Activated CD8-positive, alpha-beta memory T cell treated with anti-CD3 and anti-CD28 coated beads, Interleukin-2, amount 10 ng/mL, durations not matched to agents 7 days and 5 days (primary cell): Measurements from ENCODE around the gene CHD9. TPM values are rescaled to one million over a fixed set of nuclear protein-coding genes. Genes with fewer than 3 reads are reported as not detected.

ENCODE experiments used
- ATAC-seq: fragments of 150-1000 bp; cut with Tn5 transposase; one replicate; pipeline ENCODE4 v1.10.0; 2021; ENCODE audit warnings: moderate library complexity
- CTCF ChIA-PET: fragments of 350-600 bp; sonication (Branson Sonifier 250); formaldehyde crosslinking; loops from one replicate; lab custom pipeline; 2021; ENCODE audit warnings: antibody characterized with exemption; lab: Charles Lee
- DNase-seq: peaks from one replicate; pipeline ENCODE4 v3.0.0-alpha.2; 2020
- H3K27ac Mint-ChIP-seq: one replicate; pipeline ENCODE4 v1.8.0; 2021; ENCODE audit warnings: mild to moderate bottlenecking, mixed read lengths
- H3K27me3 Mint-ChIP-seq: one replicate; pipeline ENCODE4 v1.8.0; 2021; ENCODE audit warnings: mixed read lengths
- H3K36me3 Mint-ChIP-seq: one replicate; pipeline ENCODE4 v1.8.0; 2021; ENCODE audit warnings: mild to moderate bottlenecking, mixed read lengths
- H3K4me1 Mint-ChIP-seq: one replicate; pipeline ENCODE4 v1.8.0; 2021; ENCODE audit warnings: mixed read lengths
- H3K4me3 Mint-ChIP-seq: one replicate; pipeline ENCODE4 v1.8.0; 2021; ENCODE audit warnings: mild to moderate bottlenecking, moderate library complexity, mixed read lengths
- H3K9me3 Mint-ChIP-seq: one replicate; pipeline ENCODE4 v1.8.0; 2022; ENCODE audit warnings: low read depth, mixed read lengths
- total RNA-seq, 2 experiments: library from RNA; stranded (reverse); gene quantifications; one replicate each; pipeline ENCODE4 v1.2.3, GENCODE V29; 2021

Gene CHD9
- total RNA-seq, 2 experiments from 2014 or later, result 23.7 to 32.7 TPM

DNA sequence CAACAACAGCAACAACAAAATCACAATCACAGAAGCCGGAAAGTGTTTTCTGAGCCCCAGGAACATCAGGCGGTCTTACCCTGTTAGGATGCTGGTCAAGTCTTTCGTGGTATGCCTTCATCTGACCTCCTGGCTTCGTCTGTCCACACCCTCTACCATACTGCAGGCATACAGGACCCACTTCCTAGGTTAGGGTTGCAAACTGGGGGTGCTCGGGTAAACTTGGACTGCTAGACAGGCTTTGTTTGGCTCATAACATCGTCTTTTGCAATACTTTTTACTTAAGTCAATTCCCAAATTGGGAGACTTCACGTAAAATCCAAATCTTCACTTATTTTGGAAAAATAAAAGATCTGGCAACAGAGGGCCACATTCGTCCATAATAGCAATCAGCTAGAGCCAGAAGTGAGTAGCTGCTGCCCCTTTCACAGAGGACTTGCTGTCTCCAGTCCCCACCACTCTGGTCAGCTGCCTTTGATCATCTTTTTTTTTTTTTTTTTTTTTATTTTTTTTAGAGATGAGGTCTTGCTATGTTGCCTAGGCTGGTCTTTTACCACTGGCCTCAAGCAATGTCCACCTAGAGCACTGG is 30.0 kb downstream of the CHD9 start:
- H3K4me3 Mint-ChIP-seq, result no peak overlapping the region
- CTCF ChIA-PET, result no interaction called here
- no peak overlapping the region for H3K27ac Mint-ChIP-seq
- H3K36me3 Mint-ChIP-seq, result peaks cover 4% of the 10 kb centered on the region
- peaks cover 6% of the 10 kb centered on the region for H3K4me1 Mint-ChIP-seq
- no peaks in the 10 kb centered on the region for H3K27me3 Mint-ChIP-seq
- H3K9me3 Mint-ChIP-seq, result no peaks in the 10 kb centered on the region
- ATAC-seq, result no peak
- DNase-seq, result no peak

DNA sequence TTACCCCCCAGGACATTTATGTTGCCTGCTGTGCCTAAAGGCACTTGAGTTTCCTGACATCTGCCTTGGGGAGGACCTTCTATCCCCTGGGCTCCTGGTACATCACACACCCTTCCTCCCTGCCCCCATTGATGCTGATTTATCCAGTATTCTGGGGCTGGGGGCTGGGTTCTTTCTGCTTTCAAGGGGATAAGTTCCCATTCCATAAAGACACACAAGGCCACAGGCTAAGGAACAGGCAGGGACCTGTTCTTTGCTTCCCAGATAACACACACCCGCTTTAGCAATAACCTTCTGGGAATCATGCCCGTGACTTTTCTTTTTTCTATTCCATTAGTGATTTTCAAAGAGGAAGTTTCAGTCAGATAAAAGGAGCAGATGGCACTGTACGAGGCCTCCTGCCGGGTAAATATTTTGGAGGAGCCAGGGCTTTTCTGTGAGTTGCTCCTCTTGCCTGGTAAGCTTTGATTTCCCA is 30.6 kb downstream of the CHD9 start:
- ATAC-seq (no peak), DNase-seq (no peak)
- no peaks in the 10 kb centered on the region for H3K27me3 Mint-ChIP-seq
- peaks cover 11% of the 10 kb centered on the region for H3K4me1 Mint-ChIP-seq
- no peak overlapping the region for H3K27ac Mint-ChIP-seq
- H3K9me3 Mint-ChIP-seq, result no peaks in the 10 kb centered on the region
- no peak overlapping the region for H3K4me3 Mint-ChIP-seq
- CTCF ChIA-PET, result interaction anchor here (1.0 to 2.2 kb wide), 2 partner anchors 8 to 14 kb away, joined by 3 to 6 read pairs; no protein-coding TSS in a partner anchor
- H3K36me3 Mint-ChIP-seq, result peaks cover 4% of the 10 kb centered on the region

DNA sequence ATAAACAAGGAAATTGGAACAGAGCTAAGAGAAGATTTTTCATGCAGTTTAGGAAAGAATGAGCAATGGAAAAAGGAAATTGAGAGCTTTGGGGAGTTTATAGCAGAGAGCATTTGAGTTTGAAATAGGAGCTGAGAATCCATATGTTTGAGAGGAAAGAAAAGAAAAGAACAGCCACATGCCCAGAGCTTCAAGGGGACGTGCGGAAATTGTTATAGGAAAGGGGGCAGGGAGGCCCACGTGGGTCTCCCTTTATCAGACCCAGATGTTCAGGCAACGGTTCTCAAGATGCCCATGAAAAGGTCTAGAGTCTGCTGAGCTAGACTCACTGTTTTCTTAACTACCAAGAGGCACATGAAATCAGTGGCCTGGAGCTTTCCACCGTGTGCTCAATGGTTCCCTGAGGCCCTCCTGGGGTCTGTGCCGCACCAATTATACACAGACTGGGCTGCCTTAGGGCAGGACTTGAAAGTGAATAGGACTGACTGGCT is 31.2 kb downstream of the CHD9 start:
- no peaks in the 10 kb centered on the region for H3K9me3 Mint-ChIP-seq
- CTCF ChIA-PET, result interaction anchor here (1.0 to 2.2 kb wide), 2 partner anchors 9 to 13 kb away, joined by 3 to 6 read pairs; no protein-coding TSS in a partner anchor
- H3K27me3 Mint-ChIP-seq, result no peaks in the 10 kb centered on the region
- peaks cover 17% of the 10 kb centered on the region for H3K4me1 Mint-ChIP-seq
- H3K36me3 Mint-ChIP-seq, result peaks cover 4% of the 10 kb centered on the region
- DNase-seq, result no peak
- ATAC-seq, result no peak
- no peak overlapping the region for H3K27ac Mint-ChIP-seq
- H3K4me3 Mint-ChIP-seq, result no peak overlapping the region

DNA sequence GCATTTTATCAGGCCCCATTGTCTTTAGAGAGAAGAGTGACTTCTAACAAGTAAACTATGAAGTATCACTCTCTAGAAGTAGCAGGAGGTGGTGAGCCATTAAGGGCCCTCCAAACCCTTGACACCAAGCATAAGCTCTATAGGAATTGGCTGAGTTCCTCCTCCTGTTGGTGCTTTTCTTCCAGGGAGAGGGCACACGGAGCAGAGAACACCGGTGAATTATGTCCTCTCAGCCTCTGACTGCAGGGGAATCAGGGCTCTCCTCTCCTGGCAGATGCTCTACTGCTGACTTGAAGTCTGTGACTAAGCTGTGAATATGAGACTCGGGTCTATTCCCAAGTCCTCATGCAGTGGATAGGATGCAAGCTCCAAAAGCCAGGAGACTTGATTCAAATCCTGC is 32.3 kb downstream of the CHD9 start:
- H3K9me3 Mint-ChIP-seq, result no peaks in the 10 kb centered on the region
- H3K27ac Mint-ChIP-seq, result no peak overlapping the region
- ATAC-seq, result no peak
- H3K36me3 Mint-ChIP-seq, result peaks cover 4% of the 10 kb centered on the region
- H3K4me3 Mint-ChIP-seq, result no peak overlapping the region
- no peak for DNase-seq
- CTCF ChIA-PET, result interaction anchor here (0.6 to 2.2 kb wide), 2 partner anchors 12 to 27 kb away, joined by 3 to 6 read pairs; no protein-coding TSS in a partner anchor
- no peaks in the 10 kb centered on the region for H3K27me3 Mint-ChIP-seq
- H3K4me1 Mint-ChIP-seq, result peaks cover 27% of the 10 kb centered on the region

DNA sequence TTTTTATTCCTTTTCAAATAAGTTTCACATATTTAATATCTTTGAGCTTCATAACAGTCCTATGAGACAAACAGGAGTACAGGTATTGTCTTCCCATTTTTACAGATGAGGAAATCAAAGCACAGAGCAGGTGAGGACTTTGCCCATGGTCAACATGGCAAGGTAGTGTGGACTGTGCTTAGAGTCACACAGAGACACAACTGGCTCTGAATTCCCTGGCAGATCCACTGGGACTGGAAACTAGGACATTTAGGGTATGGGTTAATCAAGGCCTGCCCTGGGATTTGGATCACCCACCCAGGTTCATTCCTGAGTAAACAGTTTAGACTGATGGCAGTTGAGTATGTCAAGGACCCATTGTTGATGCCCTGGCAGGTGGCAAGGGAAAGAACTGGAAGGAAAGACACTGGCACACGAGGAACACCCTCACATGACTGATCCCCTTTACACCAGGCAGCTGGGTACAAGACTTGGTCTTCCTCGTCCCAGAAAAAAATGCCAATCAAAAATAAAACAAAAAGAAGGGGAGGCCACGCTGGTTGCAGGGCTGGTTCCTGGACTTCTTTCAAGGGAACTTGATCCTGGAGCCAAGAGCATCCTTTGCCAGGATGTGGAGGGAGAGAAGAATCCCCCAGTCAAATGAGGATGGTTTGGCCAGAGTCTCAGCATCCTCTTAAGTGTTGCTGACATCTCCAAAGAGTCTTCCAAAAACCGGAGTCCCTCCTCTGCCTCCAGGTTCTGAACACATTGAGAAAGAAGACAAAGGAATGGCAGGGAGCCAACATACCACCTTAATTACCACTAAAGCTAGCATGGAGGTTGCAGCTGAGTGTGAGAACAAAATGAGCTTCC is 34.9 kb downstream of the CHD9 start:
- Mint-ChIP-seq H3K9me3 (no peaks in the 10 kb centered on the region), H3K4me3 (no peak overlapping the region), H3K36me3 (peaks cover 5% of the 10 kb centered on the region), H3K27ac (peak overlapping the region; percentile 2), H3K4me1 (peaks cover 40% of the 10 kb centered on the region), H3K27me3 (no peaks in the 10 kb centered on the region)
- no peak for ATAC-seq
- CTCF ChIA-PET, result interaction anchor here (1.0 kb wide), 2 partner anchors 11 to 34 kb away, joined by 3 read pairs; partner anchors contain the start of gene CHD9
- no peak for DNase-seq

DNA sequence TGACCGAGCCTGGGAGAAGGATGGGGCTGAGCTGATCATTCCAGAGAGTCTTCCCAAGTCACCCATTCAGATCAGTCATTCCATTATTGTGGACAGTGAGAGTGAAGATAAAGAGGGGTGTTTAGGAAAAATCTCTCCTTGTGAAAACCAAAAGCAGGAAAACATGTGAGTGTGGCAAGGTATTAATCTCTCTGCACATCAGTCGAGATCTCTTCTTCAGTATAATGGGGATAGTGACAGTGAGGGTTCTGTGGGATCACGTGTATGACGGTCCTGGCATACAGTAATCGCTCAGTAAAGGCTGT is 35.4 kb downstream of the CHD9 start:
- Mint-ChIP-seq H3K27me3 (no peaks in the 10 kb centered on the region), H3K4me1 (peaks cover 44% of the 10 kb centered on the region), H3K27ac (peak overlapping the region; percentile 2), H3K9me3 (no peaks in the 10 kb centered on the region), H3K4me3 (no peak overlapping the region), H3K36me3 (peaks cover 4% of the 10 kb centered on the region)
- DNase-seq (no peak), ATAC-seq (no peak)
- CTCF ChIA-PET, result interaction anchor here (1.0 kb wide), 1 partner anchor 12 kb away, joined by 3 read pairs; no protein-coding TSS in a partner anchor

DNA sequence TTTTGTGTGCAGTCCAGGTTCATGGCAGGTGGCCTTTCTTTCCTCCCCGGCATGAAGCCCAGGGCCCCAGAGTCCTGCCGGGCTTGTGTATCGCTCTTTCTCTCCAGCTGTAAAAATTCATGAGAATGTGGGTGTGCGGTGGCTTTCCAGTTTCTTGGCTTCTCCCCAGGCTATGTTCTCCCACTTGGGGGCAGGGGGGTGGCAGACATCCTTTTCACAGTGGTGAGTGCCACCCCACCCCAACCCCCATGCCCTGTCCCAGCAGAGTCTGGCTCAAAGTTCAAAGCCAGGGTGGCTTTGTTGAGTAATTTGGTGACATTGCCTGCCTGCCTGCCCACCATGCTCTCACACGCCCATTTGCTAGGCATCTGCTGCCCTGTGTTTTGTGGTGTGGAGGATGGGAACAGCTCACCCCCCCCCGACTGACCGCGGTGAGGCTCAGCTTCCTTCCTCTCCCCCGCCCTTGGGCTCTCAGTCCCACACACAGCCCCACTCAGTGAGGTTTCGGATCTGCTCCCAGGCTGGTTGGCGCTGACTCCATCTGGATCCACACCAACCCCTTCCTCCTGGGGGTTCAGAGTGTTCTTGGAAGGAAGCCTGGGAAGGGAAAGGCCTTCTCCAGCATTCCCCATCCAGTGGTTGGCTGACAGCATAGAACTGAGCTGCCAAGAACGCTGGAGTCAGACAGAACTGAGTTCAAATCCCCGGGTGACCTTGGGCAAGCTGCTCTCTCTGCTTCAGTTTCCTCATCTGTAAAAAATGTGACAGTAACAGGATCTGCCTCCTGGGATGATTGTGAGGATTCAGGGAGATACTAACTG is 36.0 kb downstream of the CHD9 start:
- Mint-ChIP-seq H3K36me3 (peaks cover 3% of the 10 kb centered on the region), H3K9me3 (no peaks in the 10 kb centered on the region), H3K4me1 (peaks cover 44% of the 10 kb centered on the region), H3K27ac (no peak overlapping the region), H3K4me3 (no peak overlapping the region), H3K27me3 (no peaks in the 10 kb centered on the region)
- CTCF ChIA-PET, result interaction anchor here (1.0 kb wide), 1 partner anchor 12 kb away, joined by 3 read pairs; no protein-coding TSS in a partner anchor
- DNase-seq (no peak), ATAC-seq (peak; percentile 43)

DNA sequence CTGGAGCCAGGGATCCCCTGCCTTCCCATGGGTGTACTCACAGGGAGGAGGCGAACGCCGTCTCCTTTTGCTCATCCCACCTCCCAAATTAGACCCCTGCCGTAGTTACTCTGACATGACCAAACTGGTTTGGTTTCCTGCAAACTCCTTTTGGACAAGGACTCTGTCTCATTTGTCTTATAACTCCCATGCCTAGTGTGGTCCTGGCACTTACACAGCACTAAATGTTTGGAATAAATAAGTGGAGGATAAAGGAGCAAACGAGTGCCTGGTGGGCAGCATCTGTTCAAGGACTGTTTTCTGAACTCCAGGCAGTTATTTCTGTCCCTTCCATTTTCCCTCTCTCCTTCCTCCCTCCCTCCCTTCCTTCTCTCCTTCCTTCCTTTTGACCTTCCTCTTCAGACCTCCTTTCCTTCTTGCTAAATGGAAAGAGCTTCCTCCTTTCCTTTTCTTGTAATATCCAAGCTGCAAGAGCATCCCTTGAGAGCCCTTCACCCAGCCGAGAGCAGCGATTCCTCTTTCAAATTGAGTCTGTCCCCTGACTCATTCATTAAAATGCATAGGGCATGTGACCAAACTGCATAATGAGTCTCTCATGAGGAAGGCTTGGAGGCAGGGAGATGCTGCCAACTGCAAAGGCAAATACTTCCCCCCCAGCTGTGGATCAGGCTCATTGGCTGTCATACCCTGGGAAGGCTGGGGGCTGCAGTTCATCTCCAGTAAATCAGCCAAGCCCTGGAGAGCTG is 36.8 kb downstream of the CHD9 start:
- no peak overlapping the region for H3K4me3 Mint-ChIP-seq
- H3K27ac Mint-ChIP-seq, result no peak overlapping the region
- DNase-seq (no peak), ATAC-seq (no peak)
- H3K4me1 Mint-ChIP-seq, result peaks cover 44% of the 10 kb centered on the region
- CTCF ChIA-PET, result no interaction called here
- H3K9me3 Mint-ChIP-seq, result no peaks in the 10 kb centered on the region
- H3K36me3 Mint-ChIP-seq, result peaks cover 3% of the 10 kb centered on the region
- no peaks in the 10 kb centered on the region for H3K27me3 Mint-ChIP-seq

DNA sequence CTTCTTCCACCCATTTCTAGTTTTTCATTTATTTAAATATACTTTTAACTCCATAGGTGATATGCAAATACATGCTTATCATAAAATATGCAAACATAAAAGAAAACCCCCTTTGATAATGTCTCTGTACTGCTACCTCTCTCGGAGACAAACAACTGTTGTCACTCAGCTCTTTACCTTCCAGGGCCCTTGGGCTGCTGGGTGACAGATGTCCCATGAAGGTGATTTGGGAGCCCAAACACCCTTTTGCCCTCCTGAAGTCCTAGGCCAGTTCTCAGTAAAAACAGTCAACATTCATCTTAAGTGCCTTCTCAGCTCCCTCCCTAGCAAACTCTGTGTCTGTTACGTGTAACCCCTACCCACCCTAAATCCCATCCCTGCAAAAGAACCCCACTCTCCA is 37.5 kb downstream of the CHD9 start:
- no peak for DNase-seq
- Mint-ChIP-seq H3K27ac (no peak overlapping the region), H3K4me3 (no peak overlapping the region), H3K9me3 (no peaks in the 10 kb centered on the region), H3K27me3 (no peaks in the 10 kb centered on the region), H3K36me3 (peaks cover 4% of the 10 kb centered on the region), H3K4me1 (peaks cover 47% of the 10 kb centered on the region)
- CTCF ChIA-PET, result no interaction called here
- ATAC-seq, result no peak

DNA sequence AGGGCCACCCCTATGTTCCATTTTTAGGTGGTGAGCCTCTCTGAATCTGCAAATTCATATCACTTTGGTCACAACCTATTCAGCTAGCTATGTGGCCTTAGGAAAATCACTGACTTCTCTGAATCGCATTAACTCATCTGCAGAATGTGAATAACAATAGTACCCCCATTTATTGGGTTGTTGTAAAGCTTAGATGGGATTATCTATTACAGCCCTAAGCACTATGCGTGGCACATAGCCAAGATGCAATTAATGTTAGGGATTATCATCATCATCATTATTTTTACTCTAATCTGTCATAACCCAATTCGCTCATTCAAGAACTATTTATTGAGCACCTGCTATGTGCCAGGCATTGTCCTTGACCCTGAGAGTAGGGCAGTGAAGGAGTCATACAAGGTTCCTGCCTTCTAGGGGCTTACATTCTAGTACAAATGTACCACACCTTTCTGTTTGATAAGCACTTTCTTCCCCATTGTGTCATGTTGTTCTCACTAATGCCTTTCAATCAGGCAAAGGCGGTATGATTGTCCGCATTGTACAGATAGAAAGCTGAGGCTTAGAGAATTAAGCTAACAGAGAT is 38.5 kb downstream of the CHD9 start:
- DNase-seq, result no peak
- H3K36me3 Mint-ChIP-seq, result peaks cover 3% of the 10 kb centered on the region

DNA sequence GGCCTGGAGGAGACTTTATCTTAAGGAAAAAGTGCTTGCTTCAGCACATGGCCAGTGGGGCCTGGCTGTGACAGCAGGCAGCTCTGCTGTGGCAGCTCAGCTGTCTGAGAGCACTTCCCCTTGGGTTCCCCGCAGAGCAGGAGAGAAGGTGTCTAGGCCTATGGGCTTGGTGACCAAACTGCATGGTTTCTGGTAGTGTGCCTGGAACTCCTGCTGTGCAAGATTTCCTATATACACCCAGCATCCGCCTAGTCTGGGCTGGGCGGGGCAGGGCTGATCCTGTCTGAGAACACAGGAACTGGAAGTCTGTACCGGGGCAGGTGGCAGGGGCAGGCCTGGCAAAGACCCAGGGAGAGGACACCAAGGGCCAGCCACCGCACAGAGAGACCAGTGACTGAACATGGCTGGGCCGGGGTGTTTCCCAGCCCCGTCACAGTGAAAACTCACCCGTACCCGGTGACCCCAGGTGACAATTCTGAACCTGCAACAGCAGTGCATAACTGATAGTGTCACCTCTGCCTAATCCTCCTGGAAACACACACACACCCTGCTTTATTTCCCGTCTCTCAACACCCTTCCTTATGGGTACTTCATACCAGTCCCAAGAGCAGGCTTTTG is 39.3 kb downstream of the CHD9 start:
- peak; percentile 43 for DNase-seq

More for the DNA sequence above, 38.5 kb downstream of the CHD9 start:
- Mint-ChIP-seq H3K27ac (no peak overlapping the region), H3K27me3 (no peaks in the 10 kb centered on the region), H3K9me3 (no peaks in the 10 kb centered on the region), H3K4me1 (peaks cover 51% of the 10 kb centered on the region), H3K4me3 (no peak overlapping the region)
- CTCF ChIA-PET, result interaction anchor here (0.5 to 0.9 kb wide), 2 partner anchors 11 to 31 kb away, joined by 3 to 4 read pairs; no protein-coding TSS in a partner anchor
- ATAC-seq, result no peak

DNA sequence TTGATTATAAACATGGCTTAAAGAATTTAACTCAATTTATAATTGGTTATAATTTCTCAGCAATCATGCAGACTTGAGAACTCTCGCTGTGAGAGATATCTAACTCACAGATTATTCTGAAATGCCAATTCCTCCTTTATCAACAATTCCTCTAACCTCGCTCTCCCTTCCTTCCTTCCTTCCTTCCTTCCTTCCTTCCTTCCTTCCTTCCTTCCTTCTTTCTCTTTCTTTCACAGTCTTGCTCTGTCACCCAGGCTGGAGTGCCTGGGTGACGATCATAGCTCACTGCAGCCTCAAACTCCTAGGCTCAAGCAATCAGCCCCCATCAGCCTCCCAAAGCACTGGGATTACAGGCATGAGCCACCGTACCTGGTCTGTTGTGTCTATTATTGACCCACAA is 42.4 kb downstream of the CHD9 start:
- H3K4me3 Mint-ChIP-seq, result no peak overlapping the region
- CTCF ChIA-PET, result interaction anchor here (5.2 kb wide), 1 partner anchor 42 kb away, joined by 29 read pairs; the partner anchor contains the start of gene CHD9
- H3K36me3 Mint-ChIP-seq, result peaks cover 6% of the 10 kb centered on the region
- peaks cover 46% of the 10 kb centered on the region for H3K4me1 Mint-ChIP-seq
- ATAC-seq, result no peak
- H3K9me3 Mint-ChIP-seq, result no peaks in the 10 kb centered on the region
- DNase-seq, result no peak
- no peak overlapping the region for H3K27ac Mint-ChIP-seq
- H3K27me3 Mint-ChIP-seq, result no peaks in the 10 kb centered on the region

More for the DNA sequence above, 39.3 kb downstream of the CHD9 start:
- Mint-ChIP-seq H3K4me1 (peaks cover 59% of the 10 kb centered on the region), H3K36me3 (peaks cover 3% of the 10 kb centered on the region), H3K27ac (peak overlapping the region; percentile 38), H3K27me3 (no peaks in the 10 kb centered on the region), H3K4me3 (no peak overlapping the region), H3K9me3 (no peaks in the 10 kb centered on the region)
- CTCF ChIA-PET, result interaction anchor here (0.9 kb wide), 1 partner anchor 10 kb away, joined by 3 read pairs; no protein-coding TSS in a partner anchor
- ATAC-seq, result peak; percentile 28
